AG04449 (cell line): ENCODE results near the gene PSMG1.

Experiments used
- CTCF ChIA-PET: fragments of 350-600 bp; formaldehyde crosslinking; extraction: SDS; loops from one replicate; lab custom pipeline; 2021; ENCODE audit warnings: antibody characterized with exemption; lab: Yijun Ruan, JAX
- POLR2A ChIA-PET: fragments of 400-600, 350-600 bp; formaldehyde crosslinking; extraction: SDS; loops from one replicate; lab custom pipeline; 2020; ENCODE audit warnings: antibody characterized with exemption, inconsistent platforms; lab: Yijun Ruan, JAX
- DNase-seq: peaks from one replicate; pipeline ENCODE4 v3.0.0-alpha.2; 2010; ENCODE audit warnings: low read depth, low spot score
- H3K4me3 ChIP-seq: 2 replicates; pipeline ENCODE4 v1.5.1; 2011; ENCODE audit warnings: low read depth, mild to moderate bottlenecking, control low read depth, low read length
- TF ChIP-seq, protein P1 (sequence below): IDR thresholded peaks from one replicate; pipeline ENCODE4 v1.5.1; 2011; ENCODE audit warnings: mild to moderate bottlenecking, moderate library complexity, low read length, control low read depth, inconsistent platforms; ENCODE audit not compliant: insufficient read depth; ENCODE audit errors: missing control alignments

Gene PSMG1

DNA sequence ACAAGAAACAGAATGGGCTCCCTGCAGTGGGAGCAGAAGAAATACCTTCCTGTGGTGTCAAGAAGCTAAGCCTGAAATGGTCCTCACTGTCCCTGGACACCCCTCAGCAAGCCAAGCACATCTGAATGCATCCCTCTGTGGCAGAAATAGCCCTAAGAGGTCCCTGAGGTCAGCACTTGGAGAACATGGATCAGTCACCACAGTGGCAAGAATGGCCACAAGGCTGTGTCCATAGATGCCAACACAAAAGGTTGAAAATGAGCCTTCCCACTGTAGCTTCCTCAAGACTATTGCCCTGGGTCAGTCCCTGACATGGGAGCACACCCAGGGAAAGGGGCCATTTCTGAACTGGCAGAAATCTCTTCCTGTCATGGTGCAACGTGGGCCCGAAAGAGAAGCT lies 27.7 kb downstream of the PSMG1 start:
- TF ChIP-seq, protein P1, sequence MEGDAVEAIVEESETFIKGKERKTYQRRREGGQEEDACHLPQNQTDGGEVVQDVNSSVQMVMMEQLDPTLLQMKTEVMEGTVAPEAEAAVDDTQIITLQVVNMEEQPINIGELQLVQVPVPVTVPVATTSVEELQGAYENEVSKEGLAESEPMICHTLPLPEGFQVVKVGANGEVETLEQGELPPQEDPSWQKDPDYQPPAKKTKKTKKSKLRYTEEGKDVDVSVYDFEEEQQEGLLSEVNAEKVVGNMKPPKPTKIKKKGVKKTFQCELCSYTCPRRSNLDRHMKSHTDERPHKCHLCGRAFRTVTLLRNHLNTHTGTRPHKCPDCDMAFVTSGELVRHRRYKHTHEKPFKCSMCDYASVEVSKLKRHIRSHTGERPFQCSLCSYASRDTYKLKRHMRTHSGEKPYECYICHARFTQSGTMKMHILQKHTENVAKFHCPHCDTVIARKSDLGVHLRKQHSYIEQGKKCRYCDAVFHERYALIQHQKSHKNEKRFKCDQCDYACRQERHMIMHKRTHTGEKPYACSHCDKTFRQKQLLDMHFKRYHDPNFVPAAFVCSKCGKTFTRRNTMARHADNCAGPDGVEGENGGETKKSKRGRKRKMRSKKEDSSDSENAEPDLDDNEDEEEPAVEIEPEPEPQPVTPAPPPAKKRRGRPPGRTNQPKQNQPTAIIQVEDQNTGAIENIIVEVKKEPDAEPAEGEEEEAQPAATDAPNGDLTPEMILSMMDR: no peak
- ChIA-PET CTCF (interaction anchor here (1.2 kb wide), 1 partner anchor 443 kb away, joined by 3 read pairs; no protein-coding TSS in a partner anchor), POLR2A (no interaction called here)
- no peak for DNase-seq
- H3K4me3 ChIP-seq: no peak overlapping the region

DNA sequence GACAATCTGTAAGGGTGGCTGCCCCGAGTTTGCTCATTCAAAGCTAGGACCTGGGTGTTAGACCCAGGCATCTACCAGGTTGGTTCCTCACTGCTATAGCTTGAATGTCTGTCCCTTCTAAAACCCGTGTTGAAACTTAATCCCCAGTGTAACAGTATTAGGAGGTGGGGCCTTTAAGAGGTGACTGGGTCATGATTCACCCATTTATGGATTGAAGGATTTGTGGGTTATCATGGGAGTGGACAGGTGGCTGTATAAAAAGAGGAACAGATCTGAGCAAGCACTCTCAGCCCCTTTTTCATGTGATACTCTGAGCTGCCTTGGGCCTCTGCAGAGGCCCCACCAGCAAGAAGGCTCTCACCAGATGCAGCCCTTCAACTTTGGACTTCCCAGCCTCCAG lies 29.4 kb downstream of the PSMG1 start:
- ChIA-PET POLR2A (no interaction called here), CTCF (interaction anchor here (0.9 to 1.6 kb wide), 5 partner anchors 10 to 422 kb away, joined by 4 to 5 read pairs (median 5); no protein-coding TSS in a partner anchor)
- no peak for DNase-seq
- TF ChIP-seq, protein P1: no peak
- H3K4me3 ChIP-seq: no peak overlapping the region

DNA sequence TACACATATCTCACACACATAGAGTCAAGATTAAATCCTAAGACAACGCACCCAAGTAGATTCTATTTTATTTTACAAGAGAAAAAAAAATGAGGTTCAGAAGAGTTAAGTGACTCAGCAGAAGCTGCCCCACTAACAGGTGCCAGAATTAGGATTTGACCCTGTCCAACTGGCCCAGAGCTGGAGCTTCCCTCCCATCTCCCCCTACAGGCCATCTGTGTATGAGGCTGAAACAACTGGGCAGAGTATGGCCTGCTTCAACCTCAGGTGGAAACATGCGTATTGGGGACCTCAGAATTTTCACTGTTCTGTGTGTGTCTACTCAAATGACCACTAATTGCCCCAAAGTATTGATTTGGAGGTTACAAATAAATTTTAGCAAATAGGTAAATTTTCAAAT lies 29.9 kb downstream of the PSMG1 start:
- DNase-seq: no peak
- ChIA-PET POLR2A (no interaction called here), CTCF (interaction anchor here (0.9 to 1.6 kb wide), 5 partner anchors 10 to 422 kb away, joined by 4 to 5 read pairs (median 5); no protein-coding TSS in a partner anchor)

DNA sequence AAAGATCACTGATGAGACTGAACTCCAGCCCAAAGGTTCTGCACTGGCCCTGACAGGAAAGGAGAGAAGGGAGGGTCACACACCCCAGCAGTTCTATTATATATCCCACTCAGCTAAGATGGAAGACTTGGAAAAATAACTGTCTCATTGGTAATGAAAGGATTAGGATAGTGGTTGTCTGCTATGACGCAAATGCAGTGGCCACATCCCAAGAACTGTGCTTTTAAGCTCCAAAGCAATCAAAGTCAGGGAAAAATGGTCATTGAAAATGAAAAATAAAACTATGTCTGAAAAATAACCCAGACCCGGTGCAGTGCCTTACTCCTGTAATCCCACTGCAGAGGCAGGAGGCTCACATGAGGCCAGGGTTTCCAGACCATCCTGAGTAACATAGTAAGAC lies 31.0 kb downstream of the PSMG1 start:
- CTCF ChIA-PET: interaction anchor here (0.8 to 1.2 kb wide), 4 partner anchors 11 to 28 kb away, joined by 3 to 5 read pairs (median 4); no protein-coding TSS in a partner anchor

More for the DNA sequence above, 29.9 kb downstream of the PSMG1 start:
- TF ChIP-seq, protein P1: peak; percentile 48
- H3K4me3 ChIP-seq: no peak overlapping the region

DNA sequence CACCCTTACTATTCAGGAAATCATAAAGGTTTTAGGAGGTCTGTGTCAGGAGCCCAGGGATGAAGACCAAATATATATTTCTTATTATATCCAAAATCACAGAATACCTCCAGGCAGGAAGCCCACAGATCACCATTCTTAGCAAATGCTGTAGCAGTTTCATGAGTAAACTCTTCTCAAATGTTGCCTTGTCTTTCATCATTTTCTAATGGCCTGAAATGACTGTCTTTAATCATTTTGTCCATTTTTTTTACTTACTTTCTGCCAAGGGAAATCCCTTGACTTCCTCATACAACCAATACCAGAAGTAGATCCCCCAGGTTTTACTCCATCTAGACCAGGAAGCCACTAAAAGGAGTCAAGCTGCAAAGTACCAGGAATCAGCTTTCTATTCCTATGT lies 32.4 kb downstream of the PSMG1 start:
- DNase-seq: no peak
- TF ChIP-seq, protein P1: no peak
- CTCF ChIA-PET: interaction anchor here (0.8 to 1.7 kb wide), 4 partner anchors 13 to 648 kb away, joined by 3 to 9 read pairs (median 4); no protein-coding TSS in a partner anchor
- POLR2A ChIA-PET: no interaction called here
- no peak overlapping the region for H3K4me3 ChIP-seq

More for the DNA sequence above, 31.0 kb downstream of the PSMG1 start:
- no peak for DNase-seq
- H3K4me3 ChIP-seq: no peak overlapping the region
- TF ChIP-seq, protein P1: no peak
- POLR2A ChIA-PET: no interaction called here

DNA sequence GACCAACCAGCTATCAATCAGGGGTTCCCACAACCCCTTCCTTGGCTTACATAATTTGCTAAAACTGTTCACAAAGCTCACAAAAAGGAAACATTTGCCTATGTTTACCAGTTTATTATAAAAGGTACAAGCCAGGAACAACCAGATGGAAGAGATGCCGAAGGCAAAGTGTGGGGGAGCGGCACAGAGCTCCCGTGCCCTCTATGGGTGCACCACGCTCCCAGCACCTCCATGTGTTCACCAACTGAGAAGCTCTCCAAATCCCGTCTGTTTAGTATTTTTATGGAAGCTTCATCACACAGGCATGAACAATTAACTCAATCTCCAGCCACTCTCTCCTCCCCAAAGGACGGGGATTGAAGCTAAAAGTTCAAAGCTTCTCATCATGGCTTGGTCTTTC lies 32.9 kb downstream of the PSMG1 start:
- CTCF ChIA-PET: interaction anchor here (0.8 to 1.7 kb wide), 5 partner anchors 12 to 647 kb away, joined by 3 to 9 read pairs (median 3); no protein-coding TSS in a partner anchor
- POLR2A ChIA-PET: no interaction called here
- no peak overlapping the region for H3K4me3 ChIP-seq
- TF ChIP-seq, protein P1: no peak
- no peak for DNase-seq
